HepG2 (cell line): ENCODE data around the gene AGBL3. TPM values are rescaled to one million over a fixed set of nuclear protein-coding genes. Genes with fewer than 3 reads are reported as not detected.
A peak's percentile ranks its signal among the peaks of the same experiment; 100 is the strongest.

Experiments
- ATAC-seq: fragments of 200-7000 bp; cut with Tn5 transposase; 3 replicates; pipeline ENCODE4 v1.9.1; 2020; ENCODE audit warnings: mild to moderate bottlenecking, moderate library complexity
- BruUV-seq: library from RNA; stranded (reverse); fragments of 400-500 nt; replicated peaks from 2 replicates; lab custom pipeline; 2021; lab: Mats Ljungman, UMichigan
- CTCF ChIA-PET: fragments of 300-600 bp; formaldehyde crosslinking; extraction: SDS; loops from one replicate; lab custom pipeline; 2021; ENCODE audit warnings: low total read pairs, inconsistent platforms, low intra/inter-chr PET ratio; lab: Yijun Ruan, JAX
- POLR2A ChIA-PET: fragments of 350-600 bp; sonication (Branson Sonifier 250); formaldehyde crosslinking; loops from one replicate; lab custom pipeline; 2020; ENCODE audit warnings: antibody characterized with exemption, inconsistent platforms; lab: Yijun Ruan, JAX
- DNase-seq: peaks from one replicate; pipeline ENCODE4 v3.0.0-alpha.2; 2015; ENCODE audit warnings: low spot score
- FAIRE-seq: peaks from 3 replicates; lab custom pipeline; 2011; peaks lifted over from hg19 to GRCh38; lab: Jason Lieb, UNC
- H2AFZ ChIP-seq: one replicate; pipeline ENCODE4 v1.6.1; 2011; ENCODE audit warnings: low read length, inconsistent platforms
- H3K27ac ChIP-seq: fragments of 300-600 bp; 3 replicates; pipeline ENCODE4 v1.8.0; 2011; ENCODE audit warnings: mixed run types, mild to moderate bottlenecking, mixed read lengths, low read length, inconsistent platforms; ENCODE audit not compliant: insufficient read depth; ENCODE audit errors: extremely low read length
- H3K27me3 ChIP-seq, 2 experiments: fragments of 200-600 bp in 1 of 2; 2 replicates in 1 of 2; 3 replicates in 1 of 2; pipeline versions ENCODE4 v1.6.0 to v1.8.0; 2011; ENCODE audit warnings: low read length in 2 of 2, mild to moderate bottlenecking in 2 of 2, moderate library complexity in 2 of 2, inconsistent platforms in 1 of 2; ENCODE audit not compliant: insufficient read depth in 2 of 2, control insufficient read depth in 1 of 2
- H3K36me3 ChIP-seq, 2 experiments: fragments of 200-600 bp in 1 of 2; replicated peaks in 1 of 2; 2 replicates in 1 of 2; 3 replicates in 1 of 2; pipeline versions ENCODE4 v1.5.1 to v1.8.0; 2011; ENCODE audit warnings: low read length in 2 of 2, inconsistent platforms in 1 of 2; ENCODE audit not compliant: insufficient read depth in 2 of 2, control insufficient read depth in 1 of 2
- H3K4me1 ChIP-seq: 2 replicates; pipeline ENCODE4 v1.5.1; 2012; ENCODE audit warnings: low read length, inconsistent platforms; ENCODE audit not compliant: insufficient read depth
- H3K4me2 ChIP-seq: 2 replicates; pipeline ENCODE4 v1.6.0; 2011; ENCODE audit warnings: low read depth, low read length, inconsistent platforms
- H3K4me3 ChIP-seq, 3 experiments: fragments of 200-600 bp in 1 of 3; sonication (generic), shearing (Covaris generic) in 1 of 3; replicated peaks in 1 of 3; 2 replicates each; pipeline ENCODE4 v1.5.1; 2011 to 2016; ENCODE audit warnings: low read length in 3 of 3, inconsistent platforms in 2 of 3, low read depth in 2 of 3, mild to moderate bottlenecking in 2 of 3, control low read depth in 1 of 3, mixed read lengths in 1 of 3; ENCODE audit not compliant: insufficient read depth in 1 of 3
- H3K79me2 ChIP-seq: one replicate; pipeline ENCODE4 v1.6.1; 2011; ENCODE audit warnings: low read length, inconsistent platforms; ENCODE audit not compliant: insufficient read depth
- H3K9ac ChIP-seq: 2 replicates; pipeline ENCODE4 v1.6.0; 2011; ENCODE audit warnings: mild to moderate bottlenecking, low read depth, low read length, inconsistent platforms; ENCODE audit not compliant: insufficient read depth
- H3K9me3 ChIP-seq: 2 replicates; pipeline ENCODE4 v1.5.1; 2012; ENCODE audit warnings: mild to moderate bottlenecking, low read length
- H4K20me1 ChIP-seq: 2 replicates; pipeline ENCODE4 v1.6.0; 2011; ENCODE audit warnings: inconsistent platforms, mild to moderate bottlenecking, low read length, moderate library complexity; ENCODE audit not compliant: insufficient read depth
- NFKBIZ ChIP-seq: IDR thresholded peaks from 2 replicates; pipeline ENCODE4 v1.6.1; 2018; ENCODE audit warnings: missing genetic modification reagents, missing compliant biosample characterization
- RAD51 ChIP-seq: fragments of 450-650 bp; IDR thresholded peaks from 2 replicates; pipeline ENCODE4 v1.6.1; 2016; ENCODE audit warnings: borderline replicate concordance
- ZNF12 ChIP-seq: sonication (generic); formaldehyde crosslinking; IDR thresholded peaks from 2 replicates; pipeline ENCODE4 v1.5.0; 2020; ENCODE audit warnings: missing genetic modification reagents
- ZNF143 ChIP-seq: sonication (generic); formaldehyde crosslinking; IDR thresholded peaks from 2 replicates; pipeline ENCODE4 v1.4.0; 2020; ENCODE audit warnings: missing genetic modification reagents
- ZNF749 ChIP-seq: sonication (generic); formaldehyde crosslinking; IDR thresholded peaks from 2 replicates; pipeline ENCODE4 v1.8.0; 2022; ENCODE audit warnings: mild to moderate bottlenecking, missing genetic modification reagents, moderate library complexity, borderline replicate concordance
- ZNF768 ChIP-seq: sonication (generic); formaldehyde crosslinking; IDR thresholded peaks from 2 replicates; pipeline ENCODE4 v1.4.0; 2020; ENCODE audit warnings: missing genetic modification reagents
- WGBS: methylation state at CpG from one replicate; pipeline ENCODE4 v1.1.6; 2017; ENCODE audit warnings: low lambda C conversion rate; 5-methylcytosine and 5-hydroxymethylcytosine counted together
- in situ Hi-C: cut with HindIII; loops from 2 replicates; pipeline ENCODE4 v1.10.0; 2017; ENCODE audit warnings: low pct_unique_long_range_greater_than_20kb; ENCODE audit not compliant: extremely low pct_ligation_motif_present
- intact Hi-C: fragments of 100-400 bp; cut with micrococcal nuclease; formaldehyde crosslinking; loops from one replicate; pipeline ENCODE4 v1.10.0; 2022; ENCODE audit not compliant: unreplicated experiment
- polyA plus RNA-seq, 8 experiments: library from polyadenylated mRNA; depleted of rRNA in 3 of 8; stranded (reverse) in 7 of 8; unstranded in 1 of 8; fragments of >200 nt; fragmentation: Illumina TruSeq in 4 of 8; extraction: Trizol in 4 of 8; gene quantifications; 2 replicates each; pipeline versions ENCODE4 v1.2.1 to v1.2.3, GENCODE V29; 2011 to 2016; ENCODE audit warnings: low read depth in 4 of 8, missing spikeins in 1 of 8, mixed read lengths in 1 of 8; ENCODE audit not compliant: insufficient read depth in 1 of 8
- total RNA-seq, 5 experiments: library from RNA; depleted of rRNA; stranded (reverse); fragments of >200 nt; fragmentation: Illumina TruSeq; extraction: Trizol; gene quantifications; 2 replicates each; pipeline ENCODE4 v1.2.3, GENCODE V29; 2016; ENCODE audit warnings: low read depth in 1 of 5
- TF ChIP-seq, protein P1 (sequence below): IDR thresholded peaks from 2 replicates; pipeline ENCODE4 v1.6.1; 2016
- TF ChIP-seq, protein P2 (sequence below): sonication (generic); formaldehyde crosslinking; IDR thresholded peaks from 2 replicates; pipeline ENCODE4 v1.5.1; 2020; ENCODE audit warnings: missing genetic modification reagents, mild to moderate bottlenecking, borderline replicate concordance
- TF ChIP-seq, protein P3 (sequence below): sonication (generic); formaldehyde crosslinking; IDR thresholded peaks from 2 replicates; pipeline ENCODE4 v1.8.1; 2023; ENCODE audit warnings: missing genetic modification reagents, mild to moderate bottlenecking, borderline replicate concordance

Gene AGBL3
- total and polyA plus RNA-seq, 2 of the 13 experiments (the other 11 are each of a cell fraction or from before 2014, with no cell fraction given) = 2.2 to 7.2 TPM

DNA sequence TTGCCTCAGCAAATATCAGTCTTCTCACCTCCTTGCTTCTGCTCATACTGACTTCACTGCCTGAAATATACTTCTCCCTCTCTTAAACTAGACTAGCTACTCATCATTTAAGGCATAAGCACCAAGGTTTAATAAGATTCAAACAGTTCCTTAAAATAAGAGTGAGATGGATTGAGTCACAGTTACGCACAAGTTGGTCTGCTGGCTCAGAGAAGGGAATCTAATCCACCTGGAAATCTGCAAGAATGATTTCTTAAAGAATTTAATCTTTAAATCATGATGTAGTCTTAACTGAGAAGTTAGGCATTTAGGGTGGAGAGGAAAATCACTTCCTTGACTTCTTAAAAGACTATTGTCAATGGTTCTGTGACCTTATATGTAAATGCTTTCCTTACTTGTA lies 105.4 kb downstream of the AGBL3 start:
- TF ChIP-seq ZNF143 (CRISPR knock-in tag) (no peak), ZNF768 (CRISPR knock-in tag) (no peak), NFKBIZ (no peak), RAD51 (no peak), ZNF12 (CRISPR knock-in tag) (peak; percentile 90; the same call in 1 of the 2 replicates), ZNF749 (CRISPR knock-in tag) (no peak)
- TF ChIP-seq, protein P1, sequence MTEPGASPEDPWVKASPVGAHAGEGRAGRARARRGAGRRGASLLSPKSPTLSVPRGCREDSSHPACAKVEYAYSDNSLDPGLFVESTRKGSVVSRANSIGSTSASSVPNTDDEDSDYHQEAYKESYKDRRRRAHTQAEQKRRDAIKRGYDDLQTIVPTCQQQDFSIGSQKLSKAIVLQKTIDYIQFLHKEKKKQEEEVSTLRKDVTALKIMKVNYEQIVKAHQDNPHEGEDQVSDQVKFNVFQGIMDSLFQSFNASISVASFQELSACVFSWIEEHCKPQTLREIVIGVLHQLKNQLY (CRISPR knock-in tag) = no peak
- TF ChIP-seq, protein P2, sequence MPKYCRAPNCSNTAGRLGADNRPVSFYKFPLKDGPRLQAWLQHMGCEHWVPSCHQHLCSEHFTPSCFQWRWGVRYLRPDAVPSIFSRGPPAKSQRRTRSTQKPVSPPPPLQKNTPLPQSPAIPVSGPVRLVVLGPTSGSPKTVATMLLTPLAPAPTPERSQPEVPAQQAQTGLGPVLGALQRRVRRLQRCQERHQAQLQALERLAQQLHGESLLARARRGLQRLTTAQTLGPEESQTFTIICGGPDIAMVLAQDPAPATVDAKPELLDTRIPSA (CRISPR knock-in tag) = no peak
- TF ChIP-seq, protein P3, sequence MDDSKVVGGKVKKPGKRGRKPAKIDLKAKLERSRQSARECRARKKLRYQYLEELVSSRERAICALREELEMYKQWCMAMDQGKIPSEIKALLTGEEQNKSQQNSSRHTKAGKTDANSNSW (CRISPR knock-in tag) = no peak
- intact Hi-C loops = loop anchor here (5.0 kb wide), 1 partner anchor 56 kb away; the partner anchor contains the start of gene TMEM140
- in situ Hi-C loops = no loop called here
- CTCF ChIA-PET = no interaction called here
- no peaks in the 10 kb centered on the region for H3K27me3 ChIP-seq
- POLR2A ChIA-PET = no interaction called here
- no peaks in the 10 kb centered on the region for H4K20me1 ChIP-seq
- H3K9ac ChIP-seq = no peak overlapping the region
- 100% methylated on average over 1 of the region's 1 CpG for WGBS
- H3K79me2 ChIP-seq = no peaks in the 10 kb centered on the region
- H3K9me3 ChIP-seq = no peaks in the 10 kb centered on the region; the same call in 1 of the 2 replicates
- H3K4me1 ChIP-seq = peaks cover 24% of the 10 kb centered on the region
- DNase-seq (no peak), FAIRE-seq (no peak), ATAC-seq (no peak)
- H2AFZ ChIP-seq = no peak overlapping the region
- H3K36me3 ChIP-seq = no peaks in the 10 kb centered on the region
- no TSS peak for BruUV-seq
- H3K4me2 ChIP-seq = no peak overlapping the region
- no peak overlapping the region for H3K4me3 ChIP-seq
- H3K27ac ChIP-seq = no peak overlapping the region
